ENCODE measurements around the gene ADAMTSL3. TPM values are rescaled to one million over a fixed set of nuclear protein-coding genes. Genes with fewer than 3 reads are reported as not detected.

ADAMTSL3 gene
- total RNA-seq, 4 donors from 2014 or later, result 2.4 to 8.8 (median 5.7) TPM

GRCh38 chr15:83904107-83905040, 250.5 kb downstream of the ADAMTSL3 start:
- TF ChIP-seq CTCF (IDR thresholded peaks at IDR 0.05) (no peak), POLR2A (IDR thresholded peaks at IDR 0.05) (no peak)
- 43 to 52% methylated on average over 11 of the region's 11 CpGs for WGBS, 2 donors
- DNase-seq (ENCODE audit: low spot score in 2 of 2), result no peak
- intact Hi-C loops (cut with DNase I; ENCODE audit: low total_unique reads), result no loop called here
- no peak overlapping the region for H3K4me3 ChIP-seq (ENCODE audit: low read depth, poor library complexity, severe bottlenecking)

GRCh38 chr15:83905556-83906273, 251.8 kb downstream of the ADAMTSL3 start:
- intact Hi-C loops (cut with DNase I; ENCODE audit: low total_unique reads), result no loop called here
- WGBS, 2 donors, result 88 to 91% methylated on average over 5 of the region's 5 CpGs
- no peak for TF ChIP-seq POLR2A (IDR thresholded peaks at IDR 0.05)
- TF ChIP-seq CTCF (IDR thresholded peaks at IDR 0.05), result no peak
- no peak for DNase-seq (ENCODE audit: low spot score in 2 of 2)
- no peak overlapping the region for H3K4me3 ChIP-seq (ENCODE audit: low read depth, poor library complexity, severe bottlenecking)

- intact Hi-C loops (cut with DNase I; ENCODE audit: low total_unique reads), result no loop called here
- WGBS, 2 donors, result 78 to 84% methylated on average over 3 of the region's 3 CpGs
- TF ChIP-seq POLR2A (IDR thresholded peaks at IDR 0.05) (no peak), CTCF (IDR thresholded peaks at IDR 0.05) (no peak)
- DNase-seq (ENCODE audit: low spot score in 2 of 2), result no peak
- no peak overlapping the region for H3K4me3 ChIP-seq (ENCODE audit: low read depth, poor library complexity, severe bottlenecking)
Observed at GRCh38 chr15:83911345-83911744, 257.4 kb downstream of the ADAMTSL3 start.

GRCh38 chr15:83912343-83912742, 258.4 kb downstream of the ADAMTSL3 start:
- TF ChIP-seq POLR2A (IDR thresholded peaks at IDR 0.05), result no peak
- TF ChIP-seq CTCF (IDR thresholded peaks at IDR 0.05), result no peak
- 73 to 75% methylated on average over 2 of the region's 2 CpGs for WGBS, 2 donors
- no peak overlapping the region for H3K4me3 ChIP-seq (ENCODE audit: low read depth, poor library complexity, severe bottlenecking)
- intact Hi-C loops (cut with DNase I; ENCODE audit: low total_unique reads), result no loop called here
- DNase-seq (ENCODE audit: low spot score in 2 of 2), result no peak

GRCh38 chr15:83913034-83913632, 259.2 kb downstream of the ADAMTSL3 start:
- DNase-seq (ENCODE audit: low spot score in 2 of 2), result no peak
- H3K4me3 ChIP-seq (ENCODE audit: low read depth, poor library complexity, severe bottlenecking), result no peak overlapping the region
- no peak for TF ChIP-seq POLR2A (IDR thresholded peaks at IDR 0.05)
- TF ChIP-seq CTCF (IDR thresholded peaks at IDR 0.05), result no peak
- intact Hi-C loops (cut with DNase I; ENCODE audit: low total_unique reads), result no loop called here
- 94 to 97% methylated on average over 14 of the region's 14 CpGs for WGBS, 2 donors

All from lower leg skin (tissue), 4 donors.